GM18907 (cell line): ENCODE results near the gene ZC3H18.
A peak's percentile ranks its signal among the peaks of the same experiment; 100 is the strongest.

Experiments used
- ATAC-seq: cut with Tn5 transposase; IDR thresholded peaks from one replicate; pipeline ENCODE4 v1.9.1; 2021; ENCODE audit warnings: mild to moderate bottlenecking, moderate library complexity; ENCODE audit not compliant: unreplicated experiment

Gene ZC3H18

GRCh38 chr16:88532434-88533241 lies 37.6 kb upstream of the ZC3H18 start:
- ATAC-seq: no peak

GRCh38 chr16:88533381-88533917 lies 36.8 kb upstream of the ZC3H18 start:
- ATAC-seq: no peak

GRCh38 chr16:88533932-88534637 lies 36.1 kb upstream of the ZC3H18 start:
- ATAC-seq: peak; percentile 60

GRCh38 chr16:88534638-88535190 lies 35.5 kb upstream of the ZC3H18 start:
- ATAC-seq: peak; percentile 17

- ATAC-seq: no peak
Observed at GRCh38 chr16:88535191-88535856, 34.9 kb upstream of the ZC3H18 start.

GRCh38 chr16:88535857-88536222 lies 34.4 kb upstream of the ZC3H18 start:
- ATAC-seq: no peak

GRCh38 chr16:88536510-88536909 lies 33.7 kb upstream of the ZC3H18 start:
- ATAC-seq: no peak

GRCh38 chr16:88536971-88537751 lies 33.0 kb upstream of the ZC3H18 start:
- ATAC-seq: no peak

- no peak for ATAC-seq
Observed at GRCh38 chr16:88537859-88538258, 32.3 kb upstream of the ZC3H18 start.

- ATAC-seq: no peak
Observed at GRCh38 chr16:88538366-88539060, 31.7 kb upstream of the ZC3H18 start.

GRCh38 chr16:88539261-88539651 lies 30.9 kb upstream of the ZC3H18 start:
- ATAC-seq: no peak

GRCh38 chr16:88539652-88540345 lies 30.4 kb upstream of the ZC3H18 start:
- no peak for ATAC-seq

GRCh38 chr16:88540346-88540977 lies 29.7 kb upstream of the ZC3H18 start:
- ATAC-seq: no peak

- no peak for ATAC-seq
Observed at GRCh38 chr16:88541831-88542616, 28.2 kb upstream of the ZC3H18 start.

- no peak for ATAC-seq
Observed at GRCh38 chr16:88543230-88543813, 26.9 kb upstream of the ZC3H18 start.

GRCh38 chr16:88545781-88546180 lies 24.4 kb upstream of the ZC3H18 start:
- no peak for ATAC-seq

GRCh38 chr16:88548131-88548874 lies 21.9 kb upstream of the ZC3H18 start:
- no peak for ATAC-seq
